Vagina (tissue), 2 donors: Measurements from ENCODE around the gene HOXA10. TPM values are rescaled to one million over a fixed set of nuclear protein-coding genes. Genes with fewer than 3 reads are reported as not detected.

ENCODE experiments used
- DNase-seq, 2 donors: peaks; one replicate each; pipeline ENCODE4 v3.0.0-alpha.2; 2017; ENCODE audit errors: extremely low spot score in 2 of 2
- H3K27ac ChIP-seq: fragments of 200-600 bp; sonication (generic); one replicate; pipeline ENCODE4 v1.5.1; 2019
- H3K27me3 ChIP-seq: fragments of 200-600 bp; sonication (generic); one replicate; pipeline ENCODE4 v1.5.1; 2019
- H3K36me3 ChIP-seq, 2 donors: fragments of 200-600 bp; sonication (generic); one replicate each; pipeline ENCODE4 v1.5.1; 2017 to 2019
- H3K4me1 ChIP-seq: fragments of 200-600 bp; sonication (generic); one replicate; pipeline ENCODE4 v1.5.1; 2019
- H3K4me3 ChIP-seq, 2 donors: fragments of 200-600 bp; sonication (generic); 1 replicate in 1 of 2; 2 replicates in 1 of 2; pipeline ENCODE4 v1.5.1; 2016 to 2019
- H3K9me3 ChIP-seq: fragments of 200-600 bp; sonication (generic); one replicate; pipeline ENCODE4 v1.5.1; 2019
- POLR2A ChIP-seq, 2 donors: fragments of 450-650 bp; IDR thresholded peaks; one replicate each; pipeline ENCODE4 v1.6.1; 2017; ENCODE audit warnings: antibody characterized with exemption in 2 of 2, mild to moderate bottlenecking in 2 of 2, moderate library complexity in 2 of 2
- POLR2AphosphoS5 ChIP-seq, 2 donors: sonication (generic); formaldehyde crosslinking; IDR thresholded peaks; one replicate each; pipeline ENCODE4 v1.9.0; 2017; ENCODE audit warnings: antibody characterized with exemption in 2 of 2, mild to moderate bottlenecking in 2 of 2, low read depth in 1 of 2; ENCODE audit not compliant: insufficient read depth in 1 of 2
- intact Hi-C: fragments of 100-400 bp; cut with DNase I; formaldehyde crosslinking; loops from one replicate; pipeline ENCODE4 v1.15.1; 2023
- total RNA-seq: library from RNA; depleted of rRNA; stranded (reverse); fragments of >200 nt; gene quantifications from one replicate; pipeline ENCODE4 v1.2.3, GENCODE V29; 2016
- TF ChIP-seq, protein P1 (sequence below), 3 experiments: fragments of 450-650 bp in 2 of 3; fragments of 200-600 bp in 1 of 3; sonication (generic) in 1 of 3; IDR thresholded peaks; one replicate each; pipeline ENCODE4 v1.5.1; 2017 to 2019; ENCODE audit warnings: antibody characterized with exemption in 3 of 3, mild to moderate bottlenecking in 2 of 3, moderate library complexity in 2 of 3

The HOXA10 gene
- total RNA-seq, 1 donor from 2014 or later, result 19.2 TPM

- Histone ChIP-seq H3K27me3 (no peaks in the 10 kb centered on the region), H3K27ac (peak overlapping the region; percentile 99), H3K36me3 (no peaks in the 10 kb centered on the region), H3K4me1 (peaks cover 55% of the 10 kb centered on the region), H3K9me3 (no peaks in the 10 kb centered on the region), H3K4me3 (peak overlapping the region; percentile 56 to 64)
- no peak for DNase-seq
- peak in 1 of 2 donors; percentile 30 for TF ChIP-seq POLR2AphosphoS5 (IDR thresholded peaks at IDR 0.05; ENCODE audit: insufficient read depth in 1 of 2, low read depth in 1 of 2)
- TF ChIP-seq, protein P1, sequence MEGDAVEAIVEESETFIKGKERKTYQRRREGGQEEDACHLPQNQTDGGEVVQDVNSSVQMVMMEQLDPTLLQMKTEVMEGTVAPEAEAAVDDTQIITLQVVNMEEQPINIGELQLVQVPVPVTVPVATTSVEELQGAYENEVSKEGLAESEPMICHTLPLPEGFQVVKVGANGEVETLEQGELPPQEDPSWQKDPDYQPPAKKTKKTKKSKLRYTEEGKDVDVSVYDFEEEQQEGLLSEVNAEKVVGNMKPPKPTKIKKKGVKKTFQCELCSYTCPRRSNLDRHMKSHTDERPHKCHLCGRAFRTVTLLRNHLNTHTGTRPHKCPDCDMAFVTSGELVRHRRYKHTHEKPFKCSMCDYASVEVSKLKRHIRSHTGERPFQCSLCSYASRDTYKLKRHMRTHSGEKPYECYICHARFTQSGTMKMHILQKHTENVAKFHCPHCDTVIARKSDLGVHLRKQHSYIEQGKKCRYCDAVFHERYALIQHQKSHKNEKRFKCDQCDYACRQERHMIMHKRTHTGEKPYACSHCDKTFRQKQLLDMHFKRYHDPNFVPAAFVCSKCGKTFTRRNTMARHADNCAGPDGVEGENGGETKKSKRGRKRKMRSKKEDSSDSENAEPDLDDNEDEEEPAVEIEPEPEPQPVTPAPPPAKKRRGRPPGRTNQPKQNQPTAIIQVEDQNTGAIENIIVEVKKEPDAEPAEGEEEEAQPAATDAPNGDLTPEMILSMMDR (IDR thresholded peaks at IDR 0.05), result no peak
- no peak for TF ChIP-seq POLR2A (IDR thresholded peaks at IDR 0.05)
- intact Hi-C loops, result no loop called here
These were observed 2.8 kb downstream of the HOXA10 start for GRCh38 chr7:27171325-27171636.

DNA sequence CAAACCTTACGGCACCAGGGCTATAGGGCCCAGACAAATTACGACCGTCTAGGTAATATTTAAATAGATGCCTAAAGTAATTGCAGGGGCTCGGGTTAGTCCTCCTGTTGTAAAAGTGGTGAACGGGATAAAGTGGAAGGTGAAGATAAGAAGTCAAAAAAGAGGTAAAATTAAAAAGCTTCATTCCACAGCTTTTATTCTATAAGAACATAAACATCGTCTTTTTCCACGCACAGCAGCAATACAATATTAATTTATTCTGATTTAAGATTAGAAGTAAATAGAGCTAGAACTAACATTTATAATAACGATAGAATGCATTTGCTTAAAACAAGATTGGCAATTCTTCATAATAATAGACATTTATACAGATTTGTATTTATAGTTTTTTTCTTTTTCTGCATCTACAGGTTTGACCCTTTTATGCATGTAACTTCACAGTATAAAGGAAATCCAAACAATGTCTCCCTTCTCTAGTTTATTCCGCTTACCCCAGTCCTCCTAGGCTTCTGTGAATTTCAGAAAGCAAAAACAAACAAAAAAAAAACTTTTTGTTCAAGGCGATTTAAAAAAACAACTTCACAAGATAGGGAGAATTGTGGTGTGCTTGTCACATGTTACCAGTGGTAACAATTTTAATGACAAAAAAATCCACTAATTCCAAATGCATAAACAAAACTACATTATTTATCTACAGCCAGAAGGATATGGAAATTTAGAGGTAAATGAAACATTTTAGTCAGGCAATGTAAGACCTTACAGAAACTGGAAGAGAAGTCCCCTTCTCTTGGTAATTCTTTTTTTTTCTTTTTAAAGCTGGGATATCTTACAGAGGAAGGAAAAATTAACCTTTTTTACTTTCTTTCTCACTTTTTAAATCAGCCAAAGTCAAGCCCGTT, 3.4 kb downstream of the HOXA10 start:
- Histone ChIP-seq H3K36me3 (no peaks in the 10 kb centered on the region), H3K27ac (peak overlapping the region; percentile 99), H3K27me3 (no peaks in the 10 kb centered on the region), H3K4me1 (peaks cover 55% of the 10 kb centered on the region), H3K4me3 (peak overlapping the region; percentile 56 to 64), H3K9me3 (no peaks in the 10 kb centered on the region)
- TF ChIP-seq POLR2AphosphoS5 (IDR thresholded peaks at IDR 0.05; ENCODE audit: insufficient read depth in 1 of 2, low read depth in 1 of 2) (no peak), POLR2A (IDR thresholded peaks at IDR 0.05) (no peak)
- TF ChIP-seq, protein P1 (IDR thresholded peaks at IDR 0.05), result no peak
- intact Hi-C loops, result no loop called here
- DNase-seq, result no peak

- peaks cover 53% of the 10 kb centered on the region for H3K4me1 ChIP-seq
- DNase-seq, result no peak
- intact Hi-C loops, result loop anchor here (5.0 to 10.0 kb wide), 2 partner anchors 798 to 1315 kb away; no protein-coding TSS in a partner anchor
- TF ChIP-seq POLR2AphosphoS5 (IDR thresholded peaks at IDR 0.05; ENCODE audit: insufficient read depth in 1 of 2, low read depth in 1 of 2) (peak in 1 of 2 donors; percentile 41), POLR2A (IDR thresholded peaks at IDR 0.05) (no peak)
- TF ChIP-seq, protein P1 (IDR thresholded peaks at IDR 0.05), result no peak
- peak overlapping the region; percentile 56 to 64 for H3K4me3 ChIP-seq
- H3K9me3 ChIP-seq, result no peaks in the 10 kb centered on the region
- H3K27me3 ChIP-seq, result no peaks in the 10 kb centered on the region
- H3K27ac ChIP-seq, result peak overlapping the region; percentile 99
- H3K36me3 ChIP-seq, result no peaks in the 10 kb centered on the region
These were observed 4.3 kb downstream of the HOXA10 start for GRCh38 chr7:27169658-27170425.

- peak overlapping the region; percentile 99 for H3K27ac ChIP-seq
- peak overlapping the region; percentile 56 to 64 for H3K4me3 ChIP-seq
- no peaks in the 10 kb centered on the region for H3K27me3 ChIP-seq
- H3K4me1 ChIP-seq, result peaks cover 47% of the 10 kb centered on the region
- no peaks in the 10 kb centered on the region for H3K36me3 ChIP-seq
- no peak for DNase-seq
- intact Hi-C loops, result loop anchor here (5.0 to 10.0 kb wide), 2 partner anchors 796 to 1314 kb away; no protein-coding TSS in a partner anchor
- TF ChIP-seq POLR2AphosphoS5 (IDR thresholded peaks at IDR 0.05; ENCODE audit: insufficient read depth in 1 of 2, low read depth in 1 of 2), result peak in 1 of 2 donors; percentile 69
- TF ChIP-seq, protein P1 (IDR thresholded peaks at IDR 0.05), result no peak
- no peak for TF ChIP-seq POLR2A (IDR thresholded peaks at IDR 0.05)
- H3K9me3 ChIP-seq, result no peaks in the 10 kb centered on the region
These were observed 5.7 kb downstream of the HOXA10 start for GRCh38 chr7:27168265-27168947.
